Measurements from ENCODE around the gene MMP2.

The MMP2 gene

DNA sequence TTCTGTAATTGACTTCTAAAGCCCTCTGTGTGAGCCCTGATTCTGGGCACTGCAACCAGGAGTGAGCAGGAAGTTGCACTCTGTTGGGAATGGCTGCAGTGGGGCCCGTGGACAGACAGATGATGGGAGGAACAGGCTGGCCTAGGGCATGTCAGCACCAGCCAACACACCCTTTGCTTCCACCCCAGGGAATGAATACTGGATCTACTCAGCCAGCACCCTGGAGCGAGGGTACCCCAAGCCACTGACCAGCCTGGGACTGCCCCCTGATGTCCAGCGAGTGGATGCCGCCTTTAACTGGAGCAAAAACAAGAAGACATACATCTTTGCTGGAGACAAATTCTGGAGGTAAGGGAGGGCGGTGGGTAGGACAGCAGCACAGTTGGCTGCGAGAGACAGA lies 19.1 kb downstream of the MMP2 start:
- TF ChIP-seq, protein P1, sequence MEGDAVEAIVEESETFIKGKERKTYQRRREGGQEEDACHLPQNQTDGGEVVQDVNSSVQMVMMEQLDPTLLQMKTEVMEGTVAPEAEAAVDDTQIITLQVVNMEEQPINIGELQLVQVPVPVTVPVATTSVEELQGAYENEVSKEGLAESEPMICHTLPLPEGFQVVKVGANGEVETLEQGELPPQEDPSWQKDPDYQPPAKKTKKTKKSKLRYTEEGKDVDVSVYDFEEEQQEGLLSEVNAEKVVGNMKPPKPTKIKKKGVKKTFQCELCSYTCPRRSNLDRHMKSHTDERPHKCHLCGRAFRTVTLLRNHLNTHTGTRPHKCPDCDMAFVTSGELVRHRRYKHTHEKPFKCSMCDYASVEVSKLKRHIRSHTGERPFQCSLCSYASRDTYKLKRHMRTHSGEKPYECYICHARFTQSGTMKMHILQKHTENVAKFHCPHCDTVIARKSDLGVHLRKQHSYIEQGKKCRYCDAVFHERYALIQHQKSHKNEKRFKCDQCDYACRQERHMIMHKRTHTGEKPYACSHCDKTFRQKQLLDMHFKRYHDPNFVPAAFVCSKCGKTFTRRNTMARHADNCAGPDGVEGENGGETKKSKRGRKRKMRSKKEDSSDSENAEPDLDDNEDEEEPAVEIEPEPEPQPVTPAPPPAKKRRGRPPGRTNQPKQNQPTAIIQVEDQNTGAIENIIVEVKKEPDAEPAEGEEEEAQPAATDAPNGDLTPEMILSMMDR (IDR thresholded peaks at IDR 0.05; ENCODE audit: control insufficient read depth, extremely low read depth, insufficient read depth), result no peak
- no peak overlapping the region for H3K4me3 ChIP-seq (ENCODE audit: low read depth, low read length)
- DNase-seq (ENCODE audit: low read depth), result no peak

DNA sequence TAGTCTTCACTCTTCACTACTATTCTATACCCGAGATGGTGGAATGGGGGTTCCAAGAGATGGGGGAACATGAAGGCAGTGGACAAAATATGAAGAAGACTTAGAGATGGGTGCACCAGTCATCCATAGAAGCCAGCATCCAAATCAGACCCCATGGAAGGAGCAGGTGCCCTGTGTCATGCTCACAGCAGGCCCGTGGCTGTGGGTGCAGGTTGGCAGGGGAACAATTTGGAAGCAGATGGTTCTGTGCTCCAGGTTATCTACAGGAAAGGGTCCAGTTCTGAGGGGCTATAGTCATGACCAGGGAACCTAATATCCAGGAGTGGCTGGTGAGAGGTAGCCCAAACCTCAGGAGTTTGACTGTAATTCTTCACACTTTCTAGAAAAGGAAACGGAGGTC lies 20.3 kb downstream of the MMP2 start:
- H3K4me3 ChIP-seq (ENCODE audit: low read depth, low read length), result no peak overlapping the region
- TF ChIP-seq, protein P1 (IDR thresholded peaks at IDR 0.05; ENCODE audit: control insufficient read depth, extremely low read depth, insufficient read depth), result no peak
- DNase-seq (ENCODE audit: low read depth), result no peak

DNA sequence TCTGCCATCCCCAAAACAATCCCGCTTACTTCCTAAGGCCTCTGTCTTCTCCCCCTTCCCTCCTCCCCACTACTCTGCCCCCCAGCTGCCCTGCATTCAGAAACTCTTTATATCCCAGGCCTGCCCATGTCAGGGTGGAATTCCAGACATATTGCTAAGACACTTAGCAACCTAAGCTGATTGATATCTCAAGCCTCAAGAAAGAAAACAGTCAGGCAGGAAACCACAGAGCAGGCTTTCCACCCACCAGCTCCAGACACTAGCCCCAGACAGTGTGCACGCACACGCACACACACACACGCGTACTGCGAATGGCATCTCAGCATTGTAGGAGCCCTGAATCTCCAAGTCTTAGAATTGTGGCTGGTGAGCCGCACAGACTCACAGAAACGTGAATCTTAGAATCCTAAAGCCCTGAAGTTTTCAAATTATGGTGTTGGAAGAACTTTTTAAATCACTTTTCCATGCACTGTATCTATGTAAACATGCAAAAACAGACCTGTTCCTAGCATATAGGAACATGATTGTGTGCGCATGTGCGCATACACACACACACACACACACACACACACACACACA lies 21.0 kb downstream of the MMP2 start:
- no peak for DNase-seq (ENCODE audit: low read depth)
- H3K4me3 ChIP-seq (ENCODE audit: low read depth, low read length), result no peak overlapping the region
- TF ChIP-seq, protein P1 (IDR thresholded peaks at IDR 0.05; ENCODE audit: control insufficient read depth, extremely low read depth, insufficient read depth), result no peak

DNA sequence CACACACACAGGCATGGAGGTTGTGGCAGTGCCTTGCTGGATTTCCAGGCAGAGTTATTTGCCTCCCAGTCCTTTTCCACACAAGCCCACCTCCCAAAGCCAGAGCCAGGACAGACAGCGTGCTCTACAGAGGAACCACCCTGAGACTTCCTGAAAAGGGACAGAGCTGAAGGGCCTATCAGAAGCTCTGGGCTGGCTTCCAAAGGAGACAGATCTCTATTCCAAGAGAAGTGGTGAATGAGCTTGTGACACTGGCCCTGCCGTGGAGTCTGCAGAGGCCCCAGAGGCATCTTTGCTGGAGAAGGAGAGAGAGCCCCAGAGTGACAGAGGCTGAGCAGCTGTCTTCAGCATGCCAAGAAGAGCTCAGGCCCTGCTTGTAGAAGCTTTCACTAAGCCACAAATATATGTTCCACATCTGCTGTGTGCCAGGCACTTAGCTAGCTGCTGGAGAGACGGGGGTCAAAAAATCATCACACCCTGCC lies 21.6 kb downstream of the MMP2 start:
- no peak overlapping the region for H3K4me3 ChIP-seq (ENCODE audit: low read depth, low read length)
- TF ChIP-seq, protein P1 (IDR thresholded peaks at IDR 0.05; ENCODE audit: control insufficient read depth, extremely low read depth, insufficient read depth), result no peak
- DNase-seq (ENCODE audit: low read depth), result no peak

DNA sequence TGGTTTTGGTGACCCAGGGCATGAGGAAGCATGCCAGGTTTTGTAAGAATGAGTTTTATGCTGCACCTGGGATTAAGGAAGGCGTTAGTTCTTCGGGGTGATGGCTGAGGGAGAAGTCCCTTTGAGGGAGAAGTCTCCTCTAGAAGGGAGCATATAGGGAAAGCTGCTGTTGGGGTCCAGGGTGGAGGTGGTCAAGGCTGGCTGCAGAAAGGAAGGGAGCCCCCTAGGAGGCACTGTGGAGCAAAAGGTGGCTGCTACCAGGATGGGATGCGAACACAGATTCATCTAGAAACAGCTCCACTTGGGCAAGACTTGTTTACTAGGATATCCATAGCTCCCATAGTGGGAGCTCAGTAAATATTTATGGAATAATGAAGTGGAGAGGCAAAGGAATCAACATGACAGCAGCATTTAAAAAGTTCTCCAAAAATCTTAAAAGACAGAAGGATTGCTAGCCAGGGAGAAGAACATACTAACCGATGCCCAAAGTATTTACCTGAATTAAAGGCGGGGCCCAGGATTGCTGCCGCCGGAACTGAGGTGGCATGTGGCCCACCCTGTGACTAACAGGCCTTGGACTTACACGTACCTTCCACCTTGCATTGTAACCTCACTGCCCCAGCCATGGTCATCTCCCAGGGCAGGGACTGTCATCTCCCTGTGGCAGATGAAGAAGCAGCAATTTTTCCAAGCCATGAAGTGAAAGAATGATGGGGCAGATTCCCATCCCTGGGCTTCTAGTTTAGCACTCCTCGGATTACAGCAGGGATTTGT lies 22.7 kb downstream of the MMP2 start:
- DNase-seq (ENCODE audit: low read depth), result no peak
- TF ChIP-seq, protein P1 (IDR thresholded peaks at IDR 0.05; ENCODE audit: control insufficient read depth, extremely low read depth, insufficient read depth), result no peak
- H3K4me3 ChIP-seq (ENCODE audit: low read depth, low read length), result no peak overlapping the region

DNA sequence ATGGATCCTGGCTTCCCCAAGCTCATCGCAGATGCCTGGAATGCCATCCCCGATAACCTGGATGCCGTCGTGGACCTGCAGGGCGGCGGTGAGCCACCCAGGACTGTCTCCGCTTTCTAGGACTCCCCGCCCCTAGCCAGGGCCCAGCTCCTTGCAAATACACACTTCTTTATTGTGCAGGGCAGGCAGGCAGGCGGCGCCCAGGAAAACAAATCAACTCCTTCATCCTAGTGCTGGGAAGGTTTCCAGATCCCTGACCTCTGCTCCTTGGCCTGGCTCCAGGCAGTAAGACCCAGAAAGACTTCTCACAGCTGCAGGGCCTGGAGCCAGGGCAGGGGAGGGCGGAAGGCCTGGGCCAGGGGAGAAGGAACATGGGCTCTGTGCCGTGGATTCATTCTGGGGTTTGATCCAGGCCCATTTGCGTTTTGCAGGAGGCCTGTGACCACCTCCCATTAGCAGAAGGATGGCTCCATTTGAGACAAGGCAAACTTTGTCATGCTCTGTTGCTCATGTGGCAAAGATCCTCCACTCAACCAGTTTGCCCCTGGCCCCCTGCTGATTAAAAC lies 23.9 kb downstream of the MMP2 start:
- H3K4me3 ChIP-seq (ENCODE audit: low read depth, low read length), result no peak overlapping the region
- TF ChIP-seq, protein P1 (IDR thresholded peaks at IDR 0.05; ENCODE audit: control insufficient read depth, extremely low read depth, insufficient read depth), result peak; percentile 24; the same call in 1 of the 2 replicates
- DNase-seq (ENCODE audit: low read depth), result peak; percentile 87
